Fibroblast of the aortic adventitia (primary cell): Measurements from ENCODE around the gene DSG3. TPM values are rescaled to one million over a fixed set of nuclear protein-coding genes. Genes with fewer than 3 reads are reported as not detected.

Experiments used
- DNase-seq: peaks from one replicate; pipeline ENCODE4 v3.0.0-alpha.2; 2010; ENCODE audit warnings: low read depth
- H3K4me3 ChIP-seq: 2 replicates; pipeline ENCODE4 v1.5.1; 2011; ENCODE audit warnings: low read depth, mild to moderate bottlenecking, control low read depth, low read length, moderate library complexity
- total RNA-seq: library from RNA; depleted of rRNA; stranded (reverse); fragments of >200 nt; gene quantifications from 2 replicates; pipeline ENCODE4 v1.2.3, GENCODE V29; 2012; ENCODE audit warnings: low replicate concordance
- TF ChIP-seq, protein P1 (sequence below): IDR thresholded peaks from 2 replicates; pipeline ENCODE4 v1.5.1; 2011; ENCODE audit warnings: mild to moderate bottlenecking, low read length, control low read depth, inconsistent platforms; ENCODE audit not compliant: insufficient read depth

The DSG3 gene
- total RNA-seq, 1 donor: not detected

DNA sequence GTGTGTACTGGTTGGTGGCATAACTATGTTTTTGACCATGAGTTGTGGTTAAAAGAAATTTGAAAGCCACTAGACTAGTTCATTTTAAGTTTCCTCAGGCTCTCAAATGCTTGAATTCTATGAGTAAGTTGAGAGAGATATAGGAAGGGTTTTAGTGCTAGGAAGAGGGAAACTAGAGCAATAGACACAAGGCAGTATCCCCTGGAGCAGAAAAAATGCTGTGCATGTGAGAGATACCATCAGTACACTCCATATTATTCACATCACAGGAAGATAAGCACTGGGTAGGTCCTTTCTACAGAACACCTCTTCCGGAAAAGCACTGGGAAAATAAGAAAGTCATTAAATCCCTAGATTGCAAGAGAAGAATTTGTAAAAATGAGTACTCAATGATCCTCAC is 19.3 kb upstream of the DSG3 start:
- DNase-seq: no peak
- H3K4me3 ChIP-seq: no peak overlapping the region
- TF ChIP-seq, protein P1, sequence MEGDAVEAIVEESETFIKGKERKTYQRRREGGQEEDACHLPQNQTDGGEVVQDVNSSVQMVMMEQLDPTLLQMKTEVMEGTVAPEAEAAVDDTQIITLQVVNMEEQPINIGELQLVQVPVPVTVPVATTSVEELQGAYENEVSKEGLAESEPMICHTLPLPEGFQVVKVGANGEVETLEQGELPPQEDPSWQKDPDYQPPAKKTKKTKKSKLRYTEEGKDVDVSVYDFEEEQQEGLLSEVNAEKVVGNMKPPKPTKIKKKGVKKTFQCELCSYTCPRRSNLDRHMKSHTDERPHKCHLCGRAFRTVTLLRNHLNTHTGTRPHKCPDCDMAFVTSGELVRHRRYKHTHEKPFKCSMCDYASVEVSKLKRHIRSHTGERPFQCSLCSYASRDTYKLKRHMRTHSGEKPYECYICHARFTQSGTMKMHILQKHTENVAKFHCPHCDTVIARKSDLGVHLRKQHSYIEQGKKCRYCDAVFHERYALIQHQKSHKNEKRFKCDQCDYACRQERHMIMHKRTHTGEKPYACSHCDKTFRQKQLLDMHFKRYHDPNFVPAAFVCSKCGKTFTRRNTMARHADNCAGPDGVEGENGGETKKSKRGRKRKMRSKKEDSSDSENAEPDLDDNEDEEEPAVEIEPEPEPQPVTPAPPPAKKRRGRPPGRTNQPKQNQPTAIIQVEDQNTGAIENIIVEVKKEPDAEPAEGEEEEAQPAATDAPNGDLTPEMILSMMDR: no peak

DNA sequence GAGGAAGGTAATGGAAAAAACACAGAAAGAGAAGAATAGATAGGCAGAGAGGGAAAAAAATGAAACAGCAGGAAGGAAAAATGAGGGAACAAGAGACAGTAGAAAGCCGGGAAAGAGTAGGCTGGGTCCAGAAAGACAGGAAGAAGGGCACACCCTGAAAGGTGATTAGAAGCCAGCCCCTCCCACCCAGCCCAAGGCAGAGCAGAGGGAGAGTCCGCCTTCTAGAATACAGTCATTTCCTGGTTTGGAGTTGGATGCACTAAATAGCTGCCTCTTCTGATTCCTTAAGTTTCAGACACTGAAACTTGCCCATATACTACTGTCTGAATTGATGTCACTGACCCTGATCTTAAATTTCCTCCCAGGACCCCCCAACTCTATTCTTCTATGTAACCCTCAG is 17.9 kb upstream of the DSG3 start:
- DNase-seq: no peak
- H3K4me3 ChIP-seq: no peak overlapping the region
- TF ChIP-seq, protein P1: no peak

DNA sequence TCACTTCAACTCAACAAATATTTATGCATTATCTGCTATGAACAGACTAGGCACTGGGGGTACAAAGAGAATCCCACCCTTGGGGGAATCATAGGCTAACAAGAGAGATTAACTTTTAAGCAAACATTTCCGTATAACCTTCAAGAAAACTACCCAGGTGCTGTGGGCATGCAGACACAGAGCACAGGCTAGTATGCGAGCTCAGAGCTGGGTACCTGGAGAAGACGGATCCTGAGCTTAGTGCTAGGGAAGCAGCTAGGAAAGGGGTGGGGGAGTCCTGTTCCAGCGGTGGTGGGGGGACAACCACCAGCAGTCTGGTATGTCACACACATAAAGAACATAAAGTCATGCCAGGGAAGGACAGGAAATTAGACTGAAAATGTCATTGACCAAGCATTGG is 17.5 kb upstream of the DSG3 start:
- TF ChIP-seq, protein P1: no peak
- no peak overlapping the region for H3K4me3 ChIP-seq
- DNase-seq: no peak

DNA sequence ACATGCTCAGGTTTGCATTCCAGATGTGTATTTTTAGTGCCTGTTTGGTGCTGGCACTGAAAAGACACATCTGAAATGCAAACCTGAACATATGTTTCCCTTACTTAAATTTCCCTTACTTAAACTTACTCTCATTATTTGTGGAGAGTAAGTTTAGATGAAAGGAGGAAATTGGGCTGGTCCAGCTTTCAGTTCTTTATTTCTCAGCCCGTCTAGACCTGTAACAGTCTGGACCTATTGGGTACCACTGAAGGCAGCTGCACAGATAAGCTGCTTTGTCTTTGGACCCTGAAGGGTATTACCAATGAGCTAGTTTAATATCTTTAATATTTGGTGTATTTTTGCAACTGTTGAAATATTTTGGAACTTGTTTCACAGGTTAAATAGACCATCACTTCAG is 17.0 kb upstream of the DSG3 start:
- TF ChIP-seq, protein P1: no peak
- no peak for DNase-seq

DNA sequence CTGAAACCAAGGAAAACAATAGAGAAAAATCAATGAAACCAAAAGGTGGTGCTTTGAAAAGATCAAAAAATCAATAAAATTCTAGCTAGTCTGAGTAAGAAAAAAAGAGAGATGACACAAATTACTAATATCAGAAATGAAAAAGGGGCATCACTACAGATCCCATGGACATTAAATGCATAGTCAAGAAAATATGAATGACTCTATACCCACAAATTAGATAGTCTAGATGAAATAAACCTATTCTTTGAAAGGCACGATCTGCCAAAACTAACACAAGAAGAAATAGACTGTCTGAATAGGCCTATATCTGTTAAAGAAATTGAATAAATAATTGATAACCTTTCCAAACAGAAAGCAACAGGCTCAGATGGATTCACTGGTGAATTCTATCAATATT is 15.2 kb upstream of the DSG3 start:
- TF ChIP-seq, protein P1: no peak
- DNase-seq: no peak
- no peak overlapping the region for H3K4me3 ChIP-seq

More for the DNA sequence above, 17.0 kb upstream of the DSG3 start:
- H3K4me3 ChIP-seq: no peak overlapping the region

DNA sequence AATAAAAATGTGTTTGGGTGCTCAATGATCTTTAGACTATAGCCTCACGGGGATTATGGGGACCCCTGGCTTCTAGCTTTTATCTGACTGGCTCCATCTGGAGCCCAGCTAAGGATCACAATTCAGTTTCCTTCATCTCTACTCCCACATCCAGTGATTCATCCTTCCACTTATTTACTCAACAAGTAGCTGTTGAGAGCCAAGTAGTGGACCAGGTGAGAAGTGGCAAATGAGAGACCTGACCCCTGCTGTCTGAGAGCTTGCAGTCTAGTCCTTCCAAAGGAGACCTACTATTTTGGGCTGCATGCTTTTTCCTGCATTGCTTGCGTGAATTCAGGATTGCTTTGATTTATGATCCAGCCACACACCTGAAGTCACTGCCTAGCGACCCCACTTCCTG is 10.7 kb upstream of the DSG3 start:
- TF ChIP-seq, protein P1: no peak
- no peak for DNase-seq
- H3K4me3 ChIP-seq: no peak overlapping the region

DNA sequence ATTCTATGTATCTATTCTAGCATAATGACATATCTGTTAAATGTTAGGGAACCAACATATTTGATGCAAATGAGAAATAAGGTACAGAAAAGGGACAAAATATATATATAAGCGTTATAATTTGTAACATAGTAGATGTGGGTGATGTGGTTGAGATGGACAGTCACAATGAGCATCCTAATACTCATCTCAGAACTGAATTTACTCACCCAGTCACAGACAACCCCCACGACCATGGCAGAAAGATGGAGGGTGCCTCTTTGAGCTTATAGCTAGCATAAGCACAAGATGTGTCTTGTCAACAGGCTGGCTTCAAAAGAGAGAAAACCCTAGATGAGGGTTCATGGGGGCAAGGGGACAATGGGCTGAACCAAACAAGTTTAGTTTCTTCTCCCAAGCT is 9.1 kb upstream of the DSG3 start:
- TF ChIP-seq, protein P1: no peak
- DNase-seq: no peak
- no peak overlapping the region for H3K4me3 ChIP-seq
